GOT3 (cell line): Measurements from ENCODE around the gene RALGAPA1.
"Not testable (repeated sequence)": the region's sequence is repeated elsewhere in the genome, so short reads cannot be mapped to it uniquely, and the experiment has no call there.

Experiments used
- DNase-seq: peaks from one replicate; lab custom pipeline; 2025; ENCODE audit warnings: mixed read lengths; lab: John Stamatoyannopoulos, UW

RALGAPA1 gene

DNA sequence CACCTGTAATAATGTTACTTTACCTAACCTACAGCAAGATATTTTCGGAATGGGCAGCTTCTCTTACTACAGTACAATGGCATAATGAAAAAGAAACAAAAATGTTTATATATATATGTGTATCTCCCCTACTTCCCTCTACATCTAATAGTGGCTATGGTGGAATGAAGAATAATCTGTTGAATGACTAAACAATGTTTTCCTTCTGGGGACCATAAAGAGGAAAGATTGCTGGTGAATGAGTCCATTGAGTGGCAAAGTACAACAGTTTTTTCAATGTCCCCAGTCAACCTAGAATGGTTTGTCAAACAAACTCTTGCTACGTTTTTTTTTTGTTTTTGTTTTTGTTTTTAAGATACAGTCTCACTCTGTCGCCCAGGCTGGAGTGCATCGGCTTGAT, 47.2 kb downstream of the RALGAPA1 start:
- no peak for DNase-seq

DNA sequence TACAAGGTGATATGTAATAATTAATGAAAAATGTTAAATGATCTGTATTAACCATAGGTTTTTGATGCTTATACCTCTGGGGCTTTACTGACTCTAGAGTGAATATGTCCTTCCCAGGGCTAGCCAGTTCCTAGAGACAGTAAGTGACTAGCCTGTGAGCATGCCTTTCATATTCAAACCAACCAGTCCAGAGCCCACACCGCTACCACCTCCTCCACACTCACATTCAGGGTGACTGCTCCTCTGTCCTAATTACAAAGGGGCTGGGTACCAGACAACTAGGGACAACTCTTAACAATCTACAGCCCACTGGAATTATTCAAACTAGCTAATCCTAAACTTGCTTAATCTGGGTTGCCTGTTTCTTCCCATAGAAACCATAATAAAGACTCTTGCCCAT, 49.0 kb downstream of the RALGAPA1 start:
- DNase-seq: no peak

GRCh38 chr14:35758523-35759129, 50.5 kb downstream of the RALGAPA1 start:
- DNase-seq: no peak

GRCh38 chr14:35754671-35755070, 54.4 kb downstream of the RALGAPA1 start:
- no peak for DNase-seq

DNA sequence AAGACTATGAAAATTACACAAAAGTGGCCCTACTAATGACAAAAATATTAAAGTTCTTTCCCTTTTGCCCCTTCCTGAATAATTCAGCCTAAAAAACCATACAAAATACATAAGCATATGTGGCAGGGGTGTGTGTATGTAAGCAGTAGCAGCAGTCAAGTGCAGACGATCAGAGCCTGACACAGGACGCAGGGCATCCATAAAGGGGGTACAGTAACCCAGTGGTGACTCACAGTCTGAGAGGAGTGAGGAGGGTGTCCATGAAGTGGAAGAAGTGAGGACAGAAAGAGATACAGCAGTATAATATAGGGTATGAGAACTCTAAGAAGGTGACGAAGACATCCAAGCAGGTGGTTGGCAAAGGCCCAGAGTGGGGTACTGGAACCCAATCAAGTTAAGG, 56.7 kb downstream of the RALGAPA1 start:
- no peak for DNase-seq

DNA sequence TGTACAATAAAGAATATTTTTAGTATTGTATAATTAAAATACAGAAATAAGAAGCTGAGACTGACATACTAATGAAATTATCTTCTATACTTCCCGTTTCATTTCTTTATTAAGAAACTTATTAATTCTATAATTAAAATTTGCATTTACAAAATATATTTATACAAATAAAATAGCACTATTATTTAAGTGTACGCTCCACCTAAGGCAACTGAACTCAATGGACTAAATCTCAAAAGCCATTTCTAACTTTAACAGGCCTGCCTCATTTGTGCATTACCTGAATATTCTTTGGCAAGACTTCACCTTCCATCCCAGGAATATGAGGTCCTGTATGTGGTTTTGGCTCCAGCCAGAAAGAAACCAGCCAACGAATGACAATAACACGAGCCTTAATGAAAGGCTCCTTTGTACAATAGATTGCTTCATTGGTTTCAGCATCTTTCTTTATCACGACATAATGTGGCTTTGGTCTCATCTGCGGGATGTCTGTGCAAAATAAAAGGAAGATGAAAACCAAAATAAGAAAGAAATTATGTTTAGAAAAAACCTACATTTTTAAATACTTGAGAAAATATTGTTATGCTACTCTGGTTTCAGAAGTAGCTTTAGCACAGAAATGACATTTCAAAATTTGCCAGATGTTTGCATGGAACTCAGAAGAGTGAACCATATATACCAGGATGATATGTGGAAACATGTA, 58.7 kb downstream of the RALGAPA1 start:
- no peak for DNase-seq

- no peak for DNase-seq
Observed at GRCh38 chr14:35747379-35747778, 61.7 kb downstream of the RALGAPA1 start.

DNA sequence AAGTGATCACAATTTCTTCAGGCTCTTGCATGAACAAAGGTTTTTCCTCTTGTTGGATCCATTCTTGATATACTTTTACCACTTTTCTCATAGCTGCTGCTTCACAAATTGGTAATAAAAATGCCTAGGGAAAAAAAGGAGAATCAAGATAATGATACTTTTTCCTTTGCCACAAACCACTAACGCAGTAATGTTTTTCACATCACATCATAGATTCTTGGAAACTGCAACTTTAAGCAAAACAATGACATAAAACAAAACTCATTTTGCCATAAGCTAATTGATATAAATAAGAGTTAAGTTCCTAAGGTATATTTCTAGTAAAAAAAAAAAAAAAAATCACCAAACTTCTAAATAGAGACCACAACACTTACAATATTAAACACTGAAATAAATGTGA, 66.7 kb downstream of the RALGAPA1 start:
- DNase-seq: no peak

GRCh38 chr14:35742032-35742371, 67.1 kb downstream of the RALGAPA1 start:
- DNase-seq: no peak

DNA sequence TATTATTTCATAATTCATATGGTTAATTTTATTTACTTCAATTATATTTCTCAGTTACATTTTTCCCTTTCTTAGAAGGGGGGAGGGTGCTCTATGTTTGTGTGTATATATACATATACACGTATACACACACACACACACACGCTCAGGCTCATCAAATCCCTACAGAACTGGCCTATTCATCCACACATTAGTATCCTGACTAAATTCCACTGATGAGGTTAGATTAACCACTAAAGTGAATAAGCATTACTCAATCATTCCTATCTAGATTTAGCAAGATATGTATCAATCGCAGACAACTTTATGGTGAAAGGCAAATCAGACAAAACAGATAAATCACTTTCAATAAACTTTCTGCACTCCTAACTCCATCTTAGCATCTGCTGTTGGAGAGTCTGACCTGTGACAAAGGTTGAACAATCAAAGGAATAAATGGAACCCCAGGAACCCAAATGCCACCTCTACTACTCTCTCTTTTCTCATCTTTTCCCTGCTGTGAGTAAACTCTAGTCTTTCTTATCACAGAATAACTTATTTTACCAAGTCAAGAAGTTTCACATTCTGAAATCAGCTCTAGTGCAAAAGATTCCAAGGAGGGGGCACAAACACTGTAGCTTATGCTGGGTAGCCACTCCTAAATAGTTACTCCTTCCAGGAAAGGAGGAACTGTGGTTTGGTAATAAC, 67.6 kb downstream of the RALGAPA1 start:
- DNase-seq: no peak

- DNase-seq: no peak
Observed at GRCh38 chr14:35740215-35740614, 68.9 kb downstream of the RALGAPA1 start.

GRCh38 chr14:35735163-35735562, 73.9 kb downstream of the RALGAPA1 start:
- DNase-seq: not testable (repeated sequence)

GRCh38 chr14:35733510-35733909, 75.6 kb downstream of the RALGAPA1 start:
- DNase-seq: not testable (repeated sequence)

- DNase-seq: no peak
Observed at GRCh38 chr14:35730871-35731270, 78.2 kb downstream of the RALGAPA1 start.

DNA sequence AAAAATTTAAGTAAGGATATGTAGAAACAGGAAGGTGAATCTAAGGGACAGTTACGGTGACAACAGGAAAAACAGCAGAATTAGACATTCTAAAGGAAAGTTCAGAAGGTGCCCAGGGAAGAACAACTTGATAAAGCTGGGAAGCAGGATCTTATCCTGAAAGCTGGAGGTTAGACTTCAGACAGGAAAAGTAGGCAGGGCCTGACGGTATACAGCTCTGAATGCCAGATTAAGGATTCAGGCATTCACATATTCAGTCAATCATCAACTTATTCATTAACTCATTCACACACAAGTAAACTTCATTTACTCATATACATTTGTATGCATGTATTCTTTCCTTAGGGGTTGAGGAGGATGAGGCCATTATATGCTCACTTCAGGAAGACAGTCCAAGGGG, 81.3 kb downstream of the RALGAPA1 start:
- DNase-seq: no peak

DNA sequence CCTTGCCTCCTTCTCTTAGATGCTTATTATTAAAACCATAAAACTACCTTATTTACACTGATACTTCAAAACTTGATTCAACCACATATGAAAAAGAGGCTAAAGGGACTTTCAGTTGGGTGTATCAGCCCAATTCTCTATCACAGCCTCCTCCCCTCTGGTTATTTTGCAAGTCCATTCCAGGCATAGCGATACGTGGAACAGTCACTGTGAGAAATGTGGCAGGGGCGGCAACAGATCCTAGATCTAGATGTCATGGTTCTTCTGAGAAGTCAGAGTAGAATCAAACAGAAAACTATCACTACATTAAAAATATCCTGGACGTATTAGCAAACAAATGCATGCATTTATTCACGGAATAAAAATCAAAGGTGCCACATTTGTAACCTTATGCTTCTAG, 83.2 kb downstream of the RALGAPA1 start:
- no peak for DNase-seq

GRCh38 chr14:35715079-35715478, 94.0 kb downstream of the RALGAPA1 start:
- no peak for DNase-seq

- DNase-seq: no peak
Observed at GRCh38 chr14:35712466-35712865, 96.6 kb downstream of the RALGAPA1 start.

GRCh38 chr14:35708062-35708461, 101.0 kb downstream of the RALGAPA1 start:
- no peak for DNase-seq

DNA sequence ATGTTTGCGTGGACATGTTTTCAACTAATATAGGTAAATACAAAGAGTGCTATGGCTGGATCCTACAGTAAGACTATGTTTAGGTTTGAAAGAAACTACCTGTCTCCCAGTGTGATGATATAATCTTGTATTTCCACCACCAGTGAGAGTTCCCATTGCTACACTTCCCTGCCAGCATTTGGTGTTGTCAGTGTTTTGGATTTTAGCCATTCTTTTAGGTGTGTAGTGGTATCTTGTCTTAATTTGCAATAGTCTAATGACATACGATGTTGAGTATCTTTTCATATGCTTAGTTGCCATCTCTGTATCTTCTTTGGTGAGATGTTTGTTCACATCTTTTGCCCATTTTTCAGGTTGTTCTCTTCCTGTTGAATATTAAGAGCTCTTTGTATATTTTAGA, 103.5 kb downstream of the RALGAPA1 start:
- no peak for DNase-seq

GRCh38 chr14:35704793-35705493, 104.2 kb downstream of the RALGAPA1 start:
- DNase-seq: no peak

- no peak for DNase-seq
Observed at GRCh38 chr14:35701531-35701930, 107.6 kb downstream of the RALGAPA1 start.
